ENCODE measurements around the gene OR52D1. TPM values are rescaled to one million over a fixed set of nuclear protein-coding genes. Genes with fewer than 3 reads are reported as not detected.

The OR52D1 gene
- total RNA-seq, 1 donor from 2014 or later, result not detected

GRCh38 chr11:5507177-5507932 lies 18.9 kb downstream of the OR52D1 start:
- intact Hi-C loops (cut with DNase I), result no loop called here
- no peak for ATAC-seq
- no peak for DNase-seq (ENCODE audit: low spot score)

GRCh38 chr11:5507933-5508305 lies 19.4 kb downstream of the OR52D1 start:
- ATAC-seq, result no peak
- intact Hi-C loops (cut with DNase I), result no loop called here
- DNase-seq (ENCODE audit: low spot score), result no peak

DNA sequence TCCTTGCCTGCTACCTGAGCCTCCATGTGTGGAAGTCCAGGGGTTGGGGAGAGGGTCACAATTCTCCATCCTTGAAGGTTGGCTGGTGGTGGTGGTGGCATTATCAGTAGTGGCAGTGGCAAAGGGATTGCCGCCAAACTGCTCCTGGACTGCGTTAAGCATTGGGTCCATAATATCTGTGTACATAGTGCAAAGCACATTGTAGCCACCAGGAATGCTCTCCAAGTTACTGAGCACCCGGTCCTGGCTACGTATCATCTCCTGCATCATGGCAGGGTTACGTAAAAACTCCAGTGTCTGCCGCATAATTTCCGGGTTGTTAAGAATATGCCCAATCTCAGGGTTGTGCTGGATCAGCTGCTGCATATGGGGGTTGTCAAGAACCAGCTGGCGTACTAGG lies 20.1 kb downstream of the OR52D1 start:
- no peak for ATAC-seq
- intact Hi-C loops (cut with DNase I), result no loop called here
- no peak for DNase-seq (ENCODE audit: low spot score)

DNA sequence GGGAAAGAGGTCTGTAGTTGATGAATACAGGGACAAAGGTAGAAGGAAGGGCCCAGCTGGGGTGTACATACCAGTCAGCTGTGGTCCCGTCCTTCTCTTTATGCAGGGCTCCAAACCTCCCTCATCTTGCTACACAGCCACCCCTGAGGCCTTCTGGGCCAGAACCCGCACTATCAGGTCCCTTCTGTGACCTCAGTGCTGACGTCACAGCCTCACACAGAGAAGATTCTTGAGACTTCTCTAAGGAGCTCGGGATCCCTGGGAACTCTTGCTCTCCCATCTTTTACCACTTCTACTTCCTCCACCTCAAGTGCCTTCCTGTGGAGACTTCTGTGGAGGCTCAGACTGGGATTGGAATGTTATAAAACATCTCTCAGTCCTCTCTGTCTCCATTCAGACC lies 21.3 kb downstream of the OR52D1 start, which contains the start of gene UBQLN3:
Gene UBQLN3, minus strand, starts transcription at position 155 of the 400 bp plus-strand sequence. CDS start 399 bp downstream, outside the sequence.
- intact Hi-C loops (cut with DNase I), result no loop called here
- peak; percentile 22 for ATAC-seq

DNA sequence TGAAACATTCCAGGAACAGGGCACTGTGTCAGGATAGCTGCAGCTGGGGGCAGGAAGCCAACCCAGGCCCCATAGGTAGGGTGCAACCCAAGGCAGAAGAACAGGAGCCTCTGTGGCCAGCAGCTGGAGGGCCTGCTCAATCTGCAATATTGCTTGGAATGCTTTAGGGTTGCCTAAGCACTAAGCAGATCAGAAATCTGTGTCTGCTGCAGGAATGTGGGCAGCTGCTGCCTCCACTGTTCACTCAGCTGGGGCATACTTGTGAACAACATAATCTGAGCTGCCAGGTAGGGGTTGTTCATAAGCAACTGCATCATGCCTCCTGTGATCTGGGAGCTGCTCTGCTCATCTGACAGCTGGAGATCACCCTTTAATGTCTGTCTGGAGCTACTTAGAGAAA lies 26.4 kb downstream of the OR52D1 start:
- intact Hi-C loops (cut with DNase I), result no loop called here
- ATAC-seq, result peak; percentile 20
- no peak for DNase-seq (ENCODE audit: low spot score)

More for the DNA sequence above, 21.3 kb downstream of the OR52D1 start, which contains the start of gene UBQLN3:
- DNase-seq (ENCODE audit: low spot score), result no peak

- ATAC-seq, result no peak
- no peak for DNase-seq (ENCODE audit: low spot score)
- intact Hi-C loops (cut with DNase I), result no loop called here
Observed at GRCh38 chr11:5516599-5516998, 28.1 kb downstream of the OR52D1 start, which contains the start of gene UBQLNL. Gene UBQLNL, minus strand, starts transcription at chr11:5516699. Its CDS starts 258 bp downstream, at chr11:5516441.

DNA sequence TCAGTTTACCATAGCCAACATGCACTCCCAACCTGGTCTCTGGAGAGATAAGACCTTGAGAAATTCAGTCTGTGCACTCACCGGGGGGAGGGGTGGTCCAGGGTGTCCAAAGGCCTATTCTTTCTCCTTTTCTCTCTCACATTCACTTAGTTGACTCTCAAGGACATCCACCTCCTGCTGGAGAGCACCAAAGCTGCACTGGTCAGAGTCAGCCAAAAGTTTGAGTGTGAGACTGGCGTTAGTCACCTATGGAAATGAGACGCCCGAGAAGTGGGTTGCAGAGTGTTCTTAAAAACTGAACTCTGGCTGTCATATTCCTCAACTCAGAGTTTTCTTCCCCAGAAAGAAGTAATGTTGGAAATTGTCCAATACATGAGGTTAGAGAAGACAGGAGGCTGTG lies 33.1 kb downstream of the OR52D1 start:
- ATAC-seq, result no peak

GRCh38 chr11:5522308-5522707 lies 33.8 kb downstream of the OR52D1 start:
- ATAC-seq (no peak), DNase-seq (ENCODE audit: low spot score) (no peak)
- intact Hi-C loops (cut with DNase I), result no loop called here

More for the DNA sequence above, 33.1 kb downstream of the OR52D1 start:
- DNase-seq (ENCODE audit: low spot score), result no peak
- intact Hi-C loops (cut with DNase I), result no loop called here

GRCh38 chr11:5524756-5525155 lies 36.3 kb downstream of the OR52D1 start:
- no peak for ATAC-seq
- DNase-seq (ENCODE audit: low spot score), result no peak
- intact Hi-C loops (cut with DNase I), result no loop called here

DNA sequence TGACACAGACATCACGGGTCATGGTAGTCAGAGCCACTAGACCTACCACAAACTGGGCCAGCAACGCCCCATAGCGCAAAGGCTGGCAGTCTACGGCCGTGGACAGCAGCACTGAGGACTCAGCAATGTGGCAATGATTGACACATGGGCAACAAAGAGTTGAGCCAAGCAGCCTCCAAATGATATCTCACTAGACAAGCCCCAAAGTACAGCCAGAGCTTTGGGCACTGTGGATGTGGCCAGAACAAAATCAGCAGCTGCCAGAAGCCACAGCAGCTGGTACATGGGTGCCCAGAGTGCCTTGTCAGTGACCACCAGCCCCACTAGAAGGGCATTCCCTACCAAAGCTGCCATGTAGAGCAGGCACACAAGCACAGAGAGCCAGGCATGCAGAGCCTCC lies 39.2 kb downstream of the OR52D1 start:
- no peak for DNase-seq (ENCODE audit: low spot score)
- intact Hi-C loops (cut with DNase I), result no loop called here
- ATAC-seq, result no peak

DNA sequence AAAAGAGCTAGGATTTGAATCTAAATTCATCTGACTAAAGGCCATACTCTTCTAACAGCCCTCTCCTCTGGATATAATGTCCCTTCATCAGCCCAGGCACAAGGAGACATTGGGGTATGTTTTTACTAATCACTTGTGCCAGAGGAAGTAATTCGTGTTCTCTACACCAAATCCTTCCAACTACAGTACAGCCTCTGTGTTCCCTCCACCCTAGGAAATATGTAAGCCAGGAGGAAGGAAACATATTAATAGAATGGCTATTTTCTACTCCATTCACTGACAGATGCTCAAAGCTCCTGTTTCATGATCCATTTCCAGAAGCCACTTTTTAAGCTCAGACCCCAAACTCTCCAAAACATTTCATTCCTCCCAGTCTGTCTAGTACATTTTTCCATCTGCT lies 40.0 kb downstream of the OR52D1 start:
- DNase-seq (ENCODE audit: low spot score) (no peak), ATAC-seq (no peak)
- intact Hi-C loops (cut with DNase I), result no loop called here

DNA sequence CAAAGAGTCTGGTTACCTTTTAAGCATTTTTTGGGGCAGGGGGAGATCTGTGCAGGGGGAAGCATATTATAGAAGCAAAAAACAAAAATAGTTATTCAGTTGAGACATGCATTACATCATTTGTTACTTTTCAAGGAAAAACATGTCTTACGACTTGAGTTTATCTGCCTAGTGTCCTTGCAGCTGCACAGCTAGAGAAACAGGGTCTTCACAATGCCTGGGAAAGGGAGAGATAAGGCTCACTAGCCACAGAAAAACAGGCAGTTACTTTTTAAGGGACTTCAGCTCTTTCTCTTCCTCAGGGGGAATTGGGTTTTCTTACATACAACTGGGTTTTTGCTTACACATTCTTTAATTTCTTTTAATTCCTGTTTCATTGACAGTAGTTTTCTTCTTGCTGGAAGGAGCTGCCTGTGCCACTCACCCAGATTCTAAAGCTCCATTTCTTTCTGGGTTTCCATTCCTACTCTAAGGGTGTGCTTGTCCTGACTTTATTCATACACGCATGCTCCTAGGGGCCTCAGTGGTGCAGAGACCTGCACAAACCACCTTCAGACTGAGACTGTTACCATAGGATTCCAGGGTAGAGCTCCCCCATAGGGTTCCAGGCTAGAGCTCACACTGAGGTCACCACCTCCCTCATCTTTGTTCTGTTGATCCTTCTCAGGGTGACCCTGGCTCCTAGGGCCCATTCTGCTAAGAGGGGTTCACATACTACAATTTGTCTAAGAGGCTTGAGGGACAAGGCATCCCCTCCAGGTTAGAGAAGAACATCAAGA lies 42.8 kb downstream of the OR52D1 start:
- intact Hi-C loops (cut with DNase I), result no loop called here
- no peak for ATAC-seq
- no peak for DNase-seq (ENCODE audit: low spot score)

GRCh38 chr11:5534046-5534445 lies 45.6 kb downstream of the OR52D1 start:
- intact Hi-C loops (cut with DNase I), result no loop called here
- DNase-seq (ENCODE audit: low spot score) (no peak), ATAC-seq (no peak)

DNA sequence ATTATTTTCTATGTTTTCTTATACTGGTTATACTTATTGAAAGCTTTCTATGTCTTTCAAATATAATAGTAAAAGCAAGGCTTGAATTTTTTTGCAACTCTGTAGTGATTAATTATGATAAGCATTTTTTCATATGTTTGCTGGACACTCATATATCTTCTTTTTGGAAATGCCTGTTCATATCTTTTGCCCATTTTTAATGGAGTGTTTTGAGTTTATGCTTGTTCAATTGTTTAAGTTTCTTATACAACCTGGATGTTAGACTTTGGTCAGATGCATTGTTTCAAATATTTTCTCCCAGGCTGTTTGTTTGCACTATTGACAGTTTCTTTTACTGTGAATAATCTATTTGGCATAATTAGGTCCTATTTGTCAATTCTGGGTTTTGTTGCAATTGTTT lies 48.0 kb downstream of the OR52D1 start:
- intact Hi-C loops (cut with DNase I), result no loop called here
- no peak for DNase-seq (ENCODE audit: low spot score)
- no peak for ATAC-seq

Other genes with a start within 250 kb of the OR52D1 start
- 5.3 TPM for gene HBG1, start 238.8 kb upstream of the OR52D1 start, total RNA-seq
- gene HBG2, start 233.9 kb upstream of the OR52D1 start, total RNA-seq, result 6.1 TPM
- gene HBE1, start 218.7 kb upstream of the OR52D1 start, total RNA-seq, result not detected
- gene OR51B4, start 186.7 kb upstream of the OR52D1 start, total RNA-seq, result 0.40 TPM
- 0.40 TPM for gene OR51B2, start 164.4 kb upstream of the OR52D1 start, total RNA-seq
- gene OR51B5, start 145.2 kb upstream of the OR52D1 start, total RNA-seq, result 1.4 TPM
- gene OR51B6, start 137.2 kb upstream of the OR52D1 start, total RNA-seq, result not detected
- not detected for gene OR51M1, start 104.9 kb upstream of the OR52D1 start, total RNA-seq
- not detected for gene OR51Q1, start 66.6 kb upstream of the OR52D1 start, total RNA-seq
- gene OR51I1, start 47.2 kb upstream of the OR52D1 start, total RNA-seq, result not detected
- gene OR51I2, start 39.4 kb upstream of the OR52D1 start, total RNA-seq, result not detected
- gene UBQLN3, start 21.3 kb downstream of the OR52D1 start, total RNA-seq, result 1.1 TPM
- gene UBQLNL, start 28.0 kb downstream of the OR52D1 start, total RNA-seq, result 1.5 TPM
- gene OR52H1, start 59.9 kb downstream of the OR52D1 start, total RNA-seq, result 0.89 TPM
- not detected for gene OR52B6, start 92.2 kb downstream of the OR52D1 start, total RNA-seq
- 3.3 TPM for gene TRIM6, start 108.0 kb downstream of the OR52D1 start, total RNA-seq
- gene TRIM34, start 136.3 kb downstream of the OR52D1 start, total RNA-seq, result 7.2 TPM
- gene TRIM5, start 196.4 kb downstream of the OR52D1 start, total RNA-seq, result 28.4 TPM
- 86.7 TPM for gene TRIM22, start 201.1 kb downstream of the OR52D1 start, total RNA-seq
- gene OR56B1, start 247.8 kb downstream of the OR52D1 start, total RNA-seq, result 0.40 TPM